Measurements from ENCODE around the gene CENPS. TPM values are rescaled to one million over a fixed set of nuclear protein-coding genes. Genes with fewer than 3 reads are reported as not detected.

The CENPS gene
- total RNA-seq, result 10 to 100 TPM in 2 of 4 donors, 1 to 10 TPM in 2; 3.3 to 15.3 (median 8.6) TPM

DNA sequence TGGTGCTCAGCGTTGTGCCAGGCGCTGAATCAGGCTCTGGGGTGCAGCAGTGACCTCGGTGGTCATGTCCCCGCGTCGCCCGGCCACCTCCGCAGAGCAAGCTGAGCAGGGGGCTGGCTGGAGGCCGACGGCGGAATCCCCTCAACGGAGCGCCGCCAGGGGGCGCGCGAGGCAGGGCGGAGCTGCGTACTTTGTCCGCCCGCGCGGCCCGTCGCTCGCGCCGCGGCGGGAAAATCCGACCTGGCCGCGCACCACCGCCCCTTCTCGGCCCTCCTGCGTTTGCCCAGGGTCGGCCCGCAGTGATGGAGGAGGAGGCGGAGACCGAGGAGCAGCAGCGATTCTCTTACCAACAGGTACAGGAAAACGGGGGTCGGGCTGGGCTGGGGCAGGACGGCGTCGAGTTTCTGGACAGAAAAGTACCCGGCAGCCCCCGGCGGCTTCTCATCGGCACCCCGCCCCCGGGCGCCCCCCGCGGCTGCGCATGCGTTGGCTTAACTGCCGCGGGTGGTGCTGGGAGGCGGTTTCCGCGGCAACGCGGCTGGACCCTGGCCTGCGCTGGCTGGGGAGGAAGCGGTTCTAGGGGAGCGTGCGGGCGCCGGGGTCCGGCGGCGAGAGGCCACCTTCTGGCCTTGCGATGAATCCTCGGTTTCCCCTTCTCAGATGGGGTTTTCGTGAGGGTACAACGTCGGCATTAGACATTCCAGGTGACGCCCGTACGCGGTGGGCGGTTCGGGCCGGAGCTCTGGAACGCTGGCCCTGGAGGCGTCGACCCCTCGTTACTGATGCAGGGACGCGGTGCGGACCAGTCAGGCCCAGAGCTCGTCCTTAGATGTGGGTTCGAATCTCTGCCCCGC is at the start of gene CENPS:
Gene CENPS, plus strand, starts transcription at position 218 of the 854 bp plus-strand sequence. Its CDS starts 85 bp downstream, at position 303.
- peak within 1 kb of the TSS in 3 of 4 donors; percentile 64 to 84 (median 82) for H3K27ac ChIP-seq
- peak within 1 kb of the TSS; percentile 71 to 94 (median 80) for H3K4me3 ChIP-seq
- TF ChIP-seq POLR2A (IDR thresholded peaks at IDR 0.05) (peak in 1 of 2 donors; percentile 20), EP300 (IDR thresholded peaks at IDR 0.05) (peak in 1 of 2 donors; percentile 77)
- TF ChIP-seq, protein P1, sequence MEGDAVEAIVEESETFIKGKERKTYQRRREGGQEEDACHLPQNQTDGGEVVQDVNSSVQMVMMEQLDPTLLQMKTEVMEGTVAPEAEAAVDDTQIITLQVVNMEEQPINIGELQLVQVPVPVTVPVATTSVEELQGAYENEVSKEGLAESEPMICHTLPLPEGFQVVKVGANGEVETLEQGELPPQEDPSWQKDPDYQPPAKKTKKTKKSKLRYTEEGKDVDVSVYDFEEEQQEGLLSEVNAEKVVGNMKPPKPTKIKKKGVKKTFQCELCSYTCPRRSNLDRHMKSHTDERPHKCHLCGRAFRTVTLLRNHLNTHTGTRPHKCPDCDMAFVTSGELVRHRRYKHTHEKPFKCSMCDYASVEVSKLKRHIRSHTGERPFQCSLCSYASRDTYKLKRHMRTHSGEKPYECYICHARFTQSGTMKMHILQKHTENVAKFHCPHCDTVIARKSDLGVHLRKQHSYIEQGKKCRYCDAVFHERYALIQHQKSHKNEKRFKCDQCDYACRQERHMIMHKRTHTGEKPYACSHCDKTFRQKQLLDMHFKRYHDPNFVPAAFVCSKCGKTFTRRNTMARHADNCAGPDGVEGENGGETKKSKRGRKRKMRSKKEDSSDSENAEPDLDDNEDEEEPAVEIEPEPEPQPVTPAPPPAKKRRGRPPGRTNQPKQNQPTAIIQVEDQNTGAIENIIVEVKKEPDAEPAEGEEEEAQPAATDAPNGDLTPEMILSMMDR (IDR thresholded peaks at IDR 0.05), result peak; percentile 97 to 100 (median 98)
- 0 to 1% methylated on average over 25 to 40 of the region's 95 CpGs for WGBS, 2 donors
- H3K36me3 ChIP-seq, result peaks cover 0 to 6% (median 0%) of the 10 kb centered on the region in 3 donors
- H3K9me3 ChIP-seq, result no peaks in the 10 kb centered on the region
- no peaks in the 10 kb centered on the region for H3K27me3 ChIP-seq
- H3K4me1 ChIP-seq, result peaks cover 0 to 31% (median 5%) of the 10 kb centered on the region in 4 donors
- DNase-seq (ENCODE audit: low spot score in 2 of 2), result peak; percentile 74 to 76

- Histone ChIP-seq H3K9me3 (no peaks in the 10 kb centered on the region), H3K4me3 (no peak overlapping the region), H3K27ac (peak overlapping the region in 3 of 4 donors; percentile 20 to 50 (median 45)), H3K27me3 (no peaks in the 10 kb centered on the region), H3K4me1 (peaks cover 0 to 25% (median 0%) of the 10 kb centered on the region in 4 donors), H3K36me3 (peaks cover 0 to 37% (median 0%) of the 10 kb centered on the region in 3 donors)
- DNase-seq (ENCODE audit: low spot score in 2 of 2), result peak in 1 of 2 donors; percentile 35
- WGBS, 2 donors, result 26 to 28% methylated on average over 5 of the region's 5 CpGs
- TF ChIP-seq POLR2A (IDR thresholded peaks at IDR 0.05) (no peak), EP300 (IDR thresholded peaks at IDR 0.05) (no peak)
- TF ChIP-seq, protein P1 (IDR thresholded peaks at IDR 0.05), result no peak
These were observed 49.5 kb upstream of the CENPS start for GRCh38 chr1:10380594-10381275.

- no peaks in the 10 kb centered on the region for H3K27me3 ChIP-seq
- WGBS, 2 donors, result 95% methylated on average over 4 of the region's 4 CpGs
- no peak for DNase-seq (ENCODE audit: low spot score in 2 of 2)
- no peak overlapping the region for H3K27ac ChIP-seq
- peaks cover 0 to 43% (median 15%) of the 10 kb centered on the region in 4 donors for H3K4me1 ChIP-seq
- H3K36me3 ChIP-seq, result peaks cover 0 to 16% (median 0%) of the 10 kb centered on the region in 3 donors
- H3K4me3 ChIP-seq, result no peak overlapping the region
- H3K9me3 ChIP-seq, result no peaks in the 10 kb centered on the region
- no peak for TF ChIP-seq POLR2A (IDR thresholded peaks at IDR 0.05)
- TF ChIP-seq, protein P1 (IDR thresholded peaks at IDR 0.05), result no peak
- TF ChIP-seq EP300 (IDR thresholded peaks at IDR 0.05), result no peak
These were observed 46.6 kb upstream of the CENPS start for GRCh38 chr1:10383630-10384029.

DNA sequence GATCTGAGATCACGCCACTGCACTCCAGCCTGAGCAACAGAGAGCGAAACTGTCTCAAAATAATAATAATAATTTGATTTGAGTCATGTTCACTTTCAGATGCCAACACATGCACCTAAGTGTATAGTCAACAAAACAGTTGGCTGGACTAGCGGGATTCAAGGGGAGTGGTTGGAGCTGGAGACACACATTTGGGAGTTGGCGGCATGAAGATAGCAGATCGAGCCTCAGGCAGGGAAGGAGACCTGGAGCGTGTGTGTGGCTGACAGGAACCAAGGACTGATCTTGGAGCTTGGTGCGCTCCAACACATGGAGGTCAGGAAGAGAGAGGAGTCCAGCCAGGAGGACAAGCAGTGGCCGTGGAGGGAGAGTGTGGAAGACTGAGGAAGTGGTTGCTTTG is 46.0 kb upstream of the CENPS start:
- H3K4me1 ChIP-seq, result peaks cover 0 to 46% (median 19%) of the 10 kb centered on the region in 4 donors
- H3K27ac ChIP-seq, result no peak overlapping the region
- no peak overlapping the region for H3K4me3 ChIP-seq
- H3K27me3 ChIP-seq, result no peaks in the 10 kb centered on the region
- H3K36me3 ChIP-seq, result peaks cover 0 to 12% (median 0%) of the 10 kb centered on the region in 3 donors
- H3K9me3 ChIP-seq, result no peaks in the 10 kb centered on the region
- 92 to 96% methylated on average over 8 of the region's 8 CpGs for WGBS, 2 donors
- DNase-seq (ENCODE audit: low spot score in 2 of 2), result no peak
- TF ChIP-seq, protein P1 (IDR thresholded peaks at IDR 0.05), result no peak
- no peak for TF ChIP-seq EP300 (IDR thresholded peaks at IDR 0.05)
- TF ChIP-seq POLR2A (IDR thresholded peaks at IDR 0.05), result no peak

Measured in tibial nerve (tissue), 4 donors.